NT2/D1 (cell line): Measurements from ENCODE around the gene PRKAG2.
"Not testable (repeated sequence)": the region's sequence is repeated elsewhere in the genome, so short reads cannot be mapped to it uniquely, and the experiment has no call there.

Experiments used
- DNase-seq: peaks from one replicate; pipeline ENCODE4 v3.0.0-alpha.2; 2011; ENCODE audit warnings: low read depth, low spot score
- H3K27me3 ChIP-seq: 2 replicates; pipeline ENCODE4 v1.6.0; 2011; ENCODE audit warnings: mild to moderate bottlenecking; ENCODE audit not compliant: insufficient read length, insufficient read depth
- H3K36me3 ChIP-seq: 2 replicates; pipeline ENCODE4 v1.6.1; 2011; ENCODE audit warnings: mild to moderate bottlenecking, low read length, mixed read lengths; ENCODE audit not compliant: insufficient read depth, insufficient read length
- H3K4me1 ChIP-seq: 2 replicates; pipeline ENCODE4 v1.5.1; 2011; ENCODE audit not compliant: insufficient read depth, insufficient read length
- H3K4me3 ChIP-seq: 2 replicates; pipeline ENCODE4 v1.5.1; 2011; ENCODE audit warnings: low read depth; ENCODE audit not compliant: insufficient read length
- H3K9ac ChIP-seq: 2 replicates; pipeline ENCODE4 v1.6.0; 2011; ENCODE audit warnings: low read depth; ENCODE audit not compliant: insufficient read length
- H3K9me3 ChIP-seq: 2 replicates; pipeline ENCODE4 v1.5.1; 2011; ENCODE audit warnings: mild to moderate bottlenecking, low read length; ENCODE audit not compliant: insufficient read depth
- SUZ12 ChIP-seq: IDR thresholded peaks from 2 replicates; pipeline ENCODE4 v1.6.1; 2011; ENCODE audit not compliant: insufficient read length, insufficient read depth; ENCODE audit errors: extremely low read depth
- YY1 ChIP-seq: IDR thresholded peaks from 2 replicates; pipeline ENCODE4 v1.6.1; 2011; ENCODE audit not compliant: insufficient read length, insufficient read depth
- ZNF274 ChIP-seq: IDR thresholded peaks from 2 replicates; pipeline ENCODE4 v1.6.1; 2011; ENCODE audit warnings: mild to moderate bottlenecking, low read depth, low read length

PRKAG2 gene

GRCh38 chr7:151832656-151833055, 44.3 kb downstream of the PRKAG2 start:
- no peak overlapping the region for H3K9ac ChIP-seq
- no peak for DNase-seq
- H3K27me3 ChIP-seq: no peaks in the 10 kb centered on the region
- TF ChIP-seq ZNF274 (no peak), SUZ12 (no peak), YY1 (no peak)
- no peaks in the 10 kb centered on the region for H3K36me3 ChIP-seq
- H3K4me3 ChIP-seq: no peak overlapping the region
- H3K9me3 ChIP-seq: no peaks in the 10 kb centered on the region
- peaks cover 9% of the 10 kb centered on the region for H3K4me1 ChIP-seq

- Histone ChIP-seq H3K4me3 (no peak overlapping the region), H3K9ac (no peak overlapping the region), H3K9me3 (no peaks in the 10 kb centered on the region), H3K4me1 (peaks cover 9% of the 10 kb centered on the region), H3K36me3 (no peaks in the 10 kb centered on the region), H3K27me3 (no peaks in the 10 kb centered on the region)
- TF ChIP-seq ZNF274: no peak
- TF ChIP-seq YY1: no peak
- no peak for TF ChIP-seq SUZ12
- DNase-seq: no peak
Observed at GRCh38 chr7:151832138-151832537, 44.8 kb downstream of the PRKAG2 start.

GRCh38 chr7:151831606-151832005, 45.3 kb downstream of the PRKAG2 start:
- Histone ChIP-seq H3K9ac (no peak overlapping the region), H3K36me3 (no peaks in the 10 kb centered on the region), H3K9me3 (no peaks in the 10 kb centered on the region), H3K4me3 (no peak overlapping the region), H3K4me1 (peaks cover 6% of the 10 kb centered on the region), H3K27me3 (no peaks in the 10 kb centered on the region)
- no peak for DNase-seq
- TF ChIP-seq YY1 (no peak), SUZ12 (no peak), ZNF274 (no peak)

DNA sequence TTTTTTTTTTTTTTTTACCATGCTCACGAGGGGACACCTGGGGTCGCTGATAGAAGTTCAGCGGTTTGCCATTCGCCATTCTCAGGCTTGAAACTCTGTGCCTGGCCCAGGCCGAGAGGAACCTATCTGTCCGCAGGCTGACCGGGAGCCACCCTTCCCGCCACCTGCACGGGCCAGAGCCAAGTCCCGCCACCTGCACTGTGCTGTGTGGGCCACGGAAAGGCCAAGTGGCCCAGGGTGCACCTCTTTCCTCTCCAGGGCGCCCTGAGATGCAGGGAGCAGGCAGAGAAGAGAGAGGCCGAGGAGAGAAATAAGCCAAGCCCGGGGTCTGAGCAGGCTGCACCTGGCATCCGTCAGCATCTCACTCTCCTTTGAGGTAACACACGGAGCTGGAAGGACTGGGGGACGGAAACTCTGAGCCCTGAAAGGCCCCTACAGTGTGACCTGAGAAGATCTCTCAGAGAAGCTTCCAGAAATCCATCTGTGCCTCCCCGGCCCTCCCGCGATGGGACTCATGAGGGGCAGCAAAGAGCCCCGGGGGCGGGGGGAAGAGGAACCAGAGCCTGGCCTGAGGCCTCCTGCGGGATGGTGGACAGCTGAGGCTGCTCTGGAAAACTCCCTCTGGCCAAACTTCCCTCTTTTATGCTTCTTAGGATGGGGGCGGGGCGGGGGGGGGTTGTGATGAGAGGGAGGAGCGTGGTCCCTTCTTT, 46.6 kb downstream of the PRKAG2 start:
- DNase-seq: no peak
- Histone ChIP-seq H3K4me1 (peaks cover 4% of the 10 kb centered on the region), H3K9ac (no peak overlapping the region), H3K27me3 (no peaks in the 10 kb centered on the region), H3K4me3 (no peak overlapping the region), H3K9me3 (no peaks in the 10 kb centered on the region), H3K36me3 (no peaks in the 10 kb centered on the region)
- TF ChIP-seq YY1 (no peak), SUZ12 (no peak), ZNF274 (no peak)

- H3K4me1 ChIP-seq: peaks cover 4% of the 10 kb centered on the region
- H3K36me3 ChIP-seq: no peaks in the 10 kb centered on the region
- no peak for TF ChIP-seq ZNF274
- TF ChIP-seq YY1: no peak
- TF ChIP-seq SUZ12: no peak
- H3K27me3 ChIP-seq: no peaks in the 10 kb centered on the region
- H3K9me3 ChIP-seq: no peaks in the 10 kb centered on the region
- no peak overlapping the region for H3K4me3 ChIP-seq
- H3K9ac ChIP-seq: no peak overlapping the region
- no peak for DNase-seq
Observed at GRCh38 chr7:151829707-151830106, 47.2 kb downstream of the PRKAG2 start.

DNA sequence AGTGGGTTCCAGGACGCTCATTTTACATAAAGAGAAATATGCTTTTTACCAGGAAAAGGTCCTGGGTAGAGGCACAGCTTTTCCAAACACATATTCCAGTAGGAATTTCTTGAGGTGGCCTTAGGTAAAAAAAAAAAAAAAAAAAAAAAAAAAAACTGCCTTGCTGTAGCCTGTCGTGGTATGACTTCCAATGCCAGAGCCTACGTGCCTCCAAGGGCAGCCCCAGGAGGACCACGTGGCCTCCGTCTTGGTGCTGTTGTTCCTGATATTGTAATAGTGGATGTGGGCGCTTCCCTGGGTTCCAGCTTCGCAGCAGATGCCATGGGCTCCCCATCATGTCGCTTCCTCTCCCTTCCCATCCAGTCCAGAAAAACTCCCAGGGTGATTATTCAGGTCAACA, 49.3 kb downstream of the PRKAG2 start:
- Histone ChIP-seq H3K9me3 (no peaks in the 10 kb centered on the region), H3K9ac (no peak overlapping the region), H3K36me3 (no peaks in the 10 kb centered on the region), H3K27me3 (no peaks in the 10 kb centered on the region), H3K4me1 (no peaks in the 10 kb centered on the region), H3K4me3 (no peak overlapping the region)
- DNase-seq: no peak
- TF ChIP-seq ZNF274 (no peak), SUZ12 (no peak), YY1 (no peak)

DNA sequence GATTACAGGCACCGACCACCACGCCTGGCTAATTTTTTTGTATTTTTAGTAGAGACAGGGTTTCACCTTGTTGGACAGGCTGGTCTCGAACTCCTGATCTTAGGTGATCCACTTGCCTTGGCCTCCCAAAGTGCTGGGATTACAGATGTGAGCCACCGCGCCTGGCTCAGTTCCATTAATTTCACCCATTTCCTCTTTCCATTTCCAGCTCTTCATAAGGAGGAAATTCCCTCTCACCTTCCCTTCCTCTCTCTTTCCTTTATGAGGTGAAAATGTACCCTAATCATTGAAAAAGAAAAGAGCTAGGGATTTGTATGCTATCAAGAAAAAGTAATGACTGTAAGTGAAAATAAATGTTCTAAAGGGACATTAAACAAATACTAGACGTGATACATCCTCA, 50.6 kb downstream of the PRKAG2 start:
- H3K4me3 ChIP-seq, H3K9ac ChIP-seq, H3K4me1 ChIP-seq, H3K27me3 ChIP-seq, H3K36me3 ChIP-seq, DNase-seq, H3K9me3 ChIP-seq: not testable (repeated sequence)
